NK-92 (cell line): ENCODE data around the gene COX10.
"Not testable (repeated sequence)": the region's sequence is repeated elsewhere in the genome, so short reads cannot be mapped to it uniquely, and the experiment has no call there.

Experiments
- DNase-seq: peaks from one replicate; lab custom pipeline; 2025; ENCODE audit not compliant: unreplicated experiment; lab: John Stamatoyannopoulos, UW

COX10 gene

GRCh38 chr17:14118951-14119350 lies 49.6 kb downstream of the COX10 start:
- no peak for DNase-seq

- no peak for DNase-seq
Observed at GRCh38 chr17:14119546-14119945, 50.2 kb downstream of the COX10 start.

DNA sequence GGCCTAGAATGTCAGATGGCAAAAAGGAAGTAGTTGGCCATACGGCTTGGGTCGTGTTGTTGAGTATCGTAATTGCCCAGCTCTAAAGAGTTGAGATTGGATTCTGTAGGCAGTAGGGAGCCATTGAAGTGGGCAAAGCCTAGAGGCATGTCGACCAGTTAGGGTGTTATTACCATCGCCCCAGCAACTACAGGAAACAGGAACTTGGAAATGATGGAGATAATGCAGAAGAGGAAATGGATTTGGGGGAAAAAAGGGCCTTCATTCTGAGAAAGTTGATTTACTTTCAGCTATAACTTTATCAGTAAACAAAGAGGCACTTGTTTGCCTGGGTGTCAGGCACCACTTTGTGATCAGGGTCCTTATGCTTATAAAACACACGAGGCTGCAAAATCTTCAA lies 52.6 kb downstream of the COX10 start:
- no peak for DNase-seq

- DNase-seq, result no peak
Observed at GRCh38 chr17:14123619-14124278, 54.4 kb downstream of the COX10 start.

DNA sequence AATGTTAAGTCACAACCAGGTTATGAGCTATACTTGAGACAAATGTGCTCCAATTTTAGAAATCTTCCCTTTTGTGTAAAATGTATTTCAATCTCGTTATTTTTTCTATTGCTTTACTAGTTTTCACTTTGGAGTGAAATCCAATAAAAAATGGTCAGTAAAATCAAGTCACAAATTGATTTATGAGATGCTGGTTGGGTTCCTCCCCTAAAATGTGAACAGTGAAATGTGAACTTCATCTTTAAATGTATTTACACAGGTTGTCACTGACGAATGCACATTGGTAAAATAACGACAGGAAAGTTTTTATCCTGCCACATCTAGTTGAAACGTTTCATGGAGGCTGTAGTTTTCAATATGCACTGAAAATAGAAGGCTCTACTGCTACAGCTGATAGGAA lies 55.5 kb downstream of the COX10 start:
- no peak for DNase-seq

- no peak for DNase-seq
Observed at GRCh38 chr17:14125518-14126137, 56.3 kb downstream of the COX10 start.

GRCh38 chr17:14133104-14133503 lies 63.8 kb downstream of the COX10 start:
- DNase-seq, result no peak

DNA sequence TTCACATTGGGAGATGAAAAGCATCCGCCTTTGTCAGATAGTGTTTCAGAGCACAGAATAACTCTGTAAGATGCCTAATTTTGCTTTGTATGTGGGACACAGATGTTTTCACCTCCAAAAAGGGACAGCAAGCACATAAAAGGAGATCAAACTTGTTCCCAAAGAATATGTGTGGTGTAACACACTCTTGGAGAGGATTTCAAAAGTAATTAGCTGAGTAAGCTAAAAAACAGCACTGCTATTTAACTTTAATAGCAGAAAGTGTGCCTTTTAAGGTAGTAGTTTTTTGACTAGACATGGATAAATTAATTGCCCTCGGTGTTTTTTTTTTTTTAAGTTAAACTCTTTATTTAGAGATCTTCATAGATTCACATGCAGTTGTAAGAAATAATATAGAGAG lies 65.2 kb downstream of the COX10 start:
- no peak for DNase-seq

- DNase-seq, result no peak
Observed at GRCh38 chr17:14135906-14136590, 66.7 kb downstream of the COX10 start.

DNA sequence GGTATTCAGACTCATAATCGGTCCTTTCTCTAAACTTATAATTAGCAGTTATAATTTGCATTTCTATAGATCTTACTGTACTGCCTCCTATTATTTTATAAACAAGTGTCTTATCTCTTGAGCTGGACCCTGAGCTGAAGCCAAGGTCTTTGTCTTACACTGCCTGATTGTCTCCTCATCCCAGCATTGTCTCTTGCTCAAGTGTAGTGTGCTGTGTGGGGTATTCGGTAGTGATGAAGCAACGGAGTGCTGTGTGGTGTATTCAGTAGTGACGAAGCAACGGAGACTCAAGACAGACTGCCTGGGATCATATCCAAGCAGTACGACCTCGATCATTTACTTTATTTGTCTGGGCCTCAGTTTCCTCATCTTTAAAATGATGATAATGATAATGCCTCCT lies 69.3 kb downstream of the COX10 start:
- DNase-seq, result no peak

DNA sequence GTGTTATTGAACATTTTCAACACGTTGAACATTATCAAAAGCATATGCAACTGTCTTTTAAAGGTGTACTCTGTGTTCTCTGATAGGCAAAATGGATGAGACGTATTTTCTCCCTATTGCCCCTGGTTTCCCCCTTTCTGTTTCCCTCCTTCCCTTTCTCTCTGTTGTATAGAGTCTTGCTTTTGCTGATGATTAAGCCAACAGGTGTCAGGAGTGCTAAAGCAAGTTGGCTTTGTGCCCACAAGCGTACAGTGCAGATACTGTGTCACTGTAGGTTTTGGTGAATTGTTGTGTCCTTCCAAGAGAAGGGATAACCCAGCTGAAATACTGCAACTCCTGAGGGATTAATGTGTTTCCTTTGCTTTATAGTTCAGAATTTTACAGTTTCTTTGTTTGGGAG lies 74.4 kb downstream of the COX10 start:
- no peak for DNase-seq

DNA sequence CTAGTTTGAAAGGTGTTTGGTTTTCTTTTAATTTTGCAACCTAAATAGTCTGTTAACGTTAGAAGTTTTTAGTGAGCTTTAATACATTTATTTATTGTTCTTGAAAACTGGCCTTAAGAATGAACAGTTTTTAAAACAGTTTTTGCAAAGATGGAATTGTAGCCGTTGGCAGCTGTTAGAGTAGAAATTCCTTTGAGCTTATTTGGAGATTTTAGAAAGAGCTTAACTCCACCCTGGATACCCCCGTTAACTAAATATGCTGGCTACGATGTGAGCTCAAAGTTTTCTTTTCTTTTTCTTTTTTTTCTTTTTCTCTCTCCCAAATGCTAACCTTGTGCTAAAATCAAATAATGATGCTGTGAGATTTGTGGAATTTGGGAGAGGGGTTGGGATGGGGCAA lies 75.2 kb downstream of the COX10 start:
- no peak for DNase-seq

DNA sequence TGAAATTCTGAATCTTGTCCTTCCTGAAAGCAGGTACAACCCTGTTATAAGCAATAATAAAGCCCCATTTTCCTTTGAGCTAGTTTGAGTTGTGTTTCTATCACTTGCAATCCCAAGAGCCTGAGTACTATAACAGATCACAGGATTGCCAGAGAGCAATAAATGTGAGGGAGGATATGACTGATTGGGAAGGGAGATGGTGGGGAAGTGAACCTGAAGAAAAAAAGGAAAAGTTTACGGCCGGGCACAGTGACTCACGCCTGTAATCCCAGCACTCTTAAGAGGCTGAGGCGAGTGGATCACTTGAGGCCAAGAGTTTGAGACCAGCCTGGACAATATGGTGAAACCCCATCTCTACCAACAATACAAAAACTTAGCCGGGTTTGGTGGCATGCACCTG lies 80.4 kb downstream of the COX10 start:
- DNase-seq, result no peak

DNA sequence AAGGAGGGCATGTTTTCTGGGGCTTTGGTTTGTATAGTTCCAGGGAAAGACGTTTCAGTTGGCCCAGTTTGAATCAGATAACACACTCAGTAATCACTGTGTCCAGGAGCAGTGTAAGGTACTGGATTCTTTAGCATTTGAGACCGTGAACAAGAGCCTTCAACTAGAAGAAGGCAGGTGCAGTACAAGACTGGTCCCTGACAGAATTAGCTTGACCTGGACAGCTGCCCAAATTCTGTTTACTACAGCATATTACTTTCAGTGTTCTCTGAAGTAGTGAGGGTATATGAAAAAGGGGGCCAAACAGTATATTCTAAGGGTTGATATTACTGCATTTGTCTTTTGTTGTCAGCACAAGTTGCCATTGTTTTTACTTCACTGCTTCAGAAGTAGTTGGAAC lies 81.3 kb downstream of the COX10 start:
- DNase-seq, result no peak

DNA sequence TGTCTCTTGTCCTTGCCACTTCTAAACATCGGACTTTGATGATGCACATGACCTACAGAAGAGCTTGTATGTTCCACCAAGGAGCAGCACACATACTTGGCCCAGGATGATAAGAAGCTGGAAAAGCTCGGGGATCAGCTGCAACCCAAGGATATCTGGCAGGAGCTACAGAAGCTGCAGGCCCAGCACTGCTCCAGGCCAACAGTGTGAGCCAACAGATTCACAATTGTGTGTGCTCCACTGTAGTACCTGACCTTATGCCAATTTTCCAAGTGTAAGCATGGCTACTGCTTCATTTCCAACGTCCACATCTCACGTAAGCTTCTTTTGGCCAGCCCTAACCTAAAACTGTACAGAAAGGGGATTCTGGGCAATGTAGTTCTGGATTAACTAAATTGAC lies 83.4 kb downstream of the COX10 start:
- no peak for DNase-seq

DNA sequence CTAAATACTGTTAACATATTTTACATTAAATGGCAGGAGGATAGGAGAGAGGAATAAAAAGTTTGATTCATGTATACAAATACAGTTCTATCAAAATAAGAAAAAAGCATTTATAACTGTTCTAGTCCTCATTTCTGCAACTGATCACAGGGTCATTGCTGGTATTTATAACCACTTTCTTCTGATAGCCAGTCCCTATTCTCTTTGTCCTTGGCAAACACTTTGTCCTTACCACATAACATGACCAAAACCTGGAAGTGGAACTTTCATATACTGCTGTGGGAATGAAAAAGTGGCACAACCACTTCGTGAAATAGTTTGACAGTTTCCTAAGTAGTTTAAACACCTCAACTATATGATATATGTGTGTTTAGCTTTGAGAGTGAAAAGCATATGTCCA lies 84.1 kb downstream of the COX10 start:
- no peak for DNase-seq

DNA sequence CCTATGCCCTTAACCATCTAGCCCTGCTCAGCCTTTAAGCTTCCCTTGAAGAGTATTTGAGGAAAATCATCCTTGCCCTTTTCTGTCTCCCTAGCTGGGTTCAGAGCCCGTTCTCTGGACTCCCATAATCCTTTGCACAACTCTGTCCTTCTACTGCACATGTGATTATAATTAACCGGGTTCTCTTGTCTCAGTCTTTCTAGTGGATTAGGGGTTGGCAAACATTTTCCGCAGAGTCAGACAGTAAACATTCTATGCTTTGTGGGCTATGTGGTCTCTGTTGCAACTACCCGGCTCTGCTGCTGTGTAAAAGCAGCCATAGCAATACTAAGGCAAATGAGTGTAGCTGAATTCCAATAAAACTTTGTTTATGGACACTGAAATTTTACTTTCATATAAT lies 87.4 kb downstream of the COX10 start:
- no peak for DNase-seq

DNA sequence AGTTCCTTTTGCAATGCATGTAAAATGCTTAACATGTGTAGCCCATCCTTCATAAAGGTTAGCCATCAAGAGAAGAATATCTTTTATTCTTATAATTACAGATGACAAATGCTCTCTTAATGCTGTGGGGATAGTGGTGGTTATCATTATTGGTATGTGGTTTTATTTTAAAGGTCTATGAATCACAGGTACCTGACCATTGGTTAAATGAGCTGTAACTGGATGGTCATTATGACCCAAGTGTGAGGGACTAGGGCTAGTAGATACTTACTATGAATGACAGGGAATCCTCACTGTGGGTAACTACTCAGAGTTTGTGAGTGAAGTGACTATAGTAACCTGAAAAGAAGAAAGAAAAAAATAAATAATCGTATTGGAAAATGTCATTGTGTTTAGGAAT lies 88.5 kb downstream of the COX10 start:
- DNase-seq, result no peak

- no peak for DNase-seq
Observed at GRCh38 chr17:14158707-14159106, 89.4 kb downstream of the COX10 start.

- DNase-seq, result no peak
Observed at GRCh38 chr17:14161419-14161818, 92.1 kb downstream of the COX10 start.

DNA sequence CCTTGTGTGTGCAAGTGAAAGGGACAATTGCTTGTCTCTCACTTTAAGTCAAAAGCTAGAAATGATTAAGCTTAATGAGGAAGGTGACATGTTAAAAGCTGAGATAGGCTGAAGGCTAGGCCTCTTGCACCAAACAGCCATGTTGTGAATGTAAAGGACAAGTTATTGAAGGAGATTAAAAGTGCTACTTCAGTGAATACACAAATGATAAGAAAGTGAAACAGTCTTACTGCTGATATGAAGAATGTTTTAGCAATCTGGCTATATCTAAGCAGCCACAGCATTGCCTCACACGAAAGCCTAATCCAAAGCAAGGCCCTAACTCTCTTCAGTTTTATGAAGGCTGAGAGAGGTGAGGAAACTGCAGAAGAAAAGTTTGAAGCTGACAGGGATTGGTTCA lies 96.3 kb downstream of the COX10 start:
- no peak for DNase-seq

- not testable (repeated sequence) for DNase-seq
Observed at GRCh38 chr17:14167831-14168230, 98.5 kb downstream of the COX10 start.

DNA sequence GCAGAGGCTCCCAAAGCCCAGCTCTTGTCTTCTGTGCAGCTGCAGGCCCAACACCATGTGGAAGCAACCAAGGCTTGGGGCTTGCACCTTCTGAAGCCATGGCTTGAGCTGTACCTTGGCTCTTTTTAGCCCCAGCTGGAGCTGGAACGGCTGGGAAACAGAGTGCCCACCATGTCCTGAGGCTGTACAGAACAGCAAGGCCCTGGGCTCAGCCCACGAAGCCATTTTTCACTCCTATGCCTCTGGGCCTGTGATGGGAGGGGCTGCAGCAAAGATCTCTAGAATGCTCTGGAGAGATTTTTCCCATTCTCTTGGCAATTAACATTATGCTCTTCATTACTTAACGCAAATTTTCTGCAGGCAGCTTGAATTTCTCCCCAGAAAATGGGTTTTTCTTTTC lies 99.3 kb downstream of the COX10 start:
- no peak for DNase-seq
